Fibroblast of mammary gland (primary cell): ENCODE results near the gene TAF11L10.
"Not testable (repeated sequence)": the region's sequence is repeated elsewhere in the genome, so short reads cannot be mapped to it uniquely, and the experiment has no call there.

Experiments used
- DNase-seq: peaks from one replicate; pipeline ENCODE4 v3.0.0-alpha.2; 2010; ENCODE audit warnings: low read depth
- H3K4me3 ChIP-seq: 2 replicates; pipeline ENCODE4 v1.5.1; 2011; ENCODE audit warnings: low read depth, mild to moderate bottlenecking, low read length, moderate library complexity; ENCODE audit not compliant: control insufficient read depth
- CTCF ChIP-seq: conservative IDR thresholded peaks from 2 replicates; pipeline ENCODE4 v1.5.1; 2011; ENCODE audit warnings: low read depth, low read length, inconsistent platforms; ENCODE audit not compliant: control insufficient read depth, insufficient read depth

TAF11L10 gene

DNA sequence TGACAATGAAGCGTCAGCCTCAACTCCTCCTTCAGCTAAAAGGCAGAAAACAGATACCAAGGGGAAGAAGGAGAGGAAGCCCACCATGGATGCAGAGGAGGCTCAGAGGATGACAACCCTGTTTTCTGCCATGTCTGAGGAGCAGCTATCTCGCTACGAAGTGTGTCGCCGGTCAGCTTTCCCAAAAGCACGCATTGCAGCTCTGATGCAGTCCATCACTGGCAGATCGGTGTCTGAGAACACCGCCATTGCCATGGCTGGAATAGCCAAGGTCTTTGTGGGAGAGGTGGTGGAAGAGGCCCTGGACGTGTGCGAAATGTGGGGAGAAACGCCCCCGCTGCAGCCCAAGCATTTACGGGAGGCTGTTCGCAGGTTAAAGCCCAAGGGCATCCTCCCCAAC, 7.3 kb upstream of the TAF11L10 start:
- no peak for TF ChIP-seq CTCF
- no peak for DNase-seq
- H3K4me3 ChIP-seq: no peak overlapping the region

DNA sequence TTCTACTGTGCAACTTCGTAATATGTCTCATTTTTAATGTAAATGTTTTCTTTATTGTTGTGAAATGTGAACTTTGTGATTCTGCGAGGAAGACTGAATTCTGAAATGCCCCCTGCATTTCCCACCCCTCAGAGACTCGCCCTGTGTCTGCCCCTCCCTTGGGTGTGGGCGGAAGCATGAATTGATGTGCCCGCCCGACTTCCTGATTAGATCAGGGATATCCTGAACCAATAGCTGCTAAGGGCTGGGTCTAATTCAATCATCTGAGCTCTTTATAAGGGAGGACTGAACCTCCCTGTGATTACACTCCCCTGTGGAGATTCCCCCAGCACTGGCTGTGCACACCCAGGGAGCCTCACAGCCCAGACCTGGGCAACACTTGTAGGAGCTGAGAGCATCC, 6.3 kb upstream of the TAF11L10 start, which contains the start of gene TAF11L11:
Gene TAF11L11 (plus strand): TSS at position 304 of the 400 bp plus-strand sequence.
- not testable (repeated sequence) for DNase-seq, H3K4me3 ChIP-seq

GRCh38 chr5:17594255-17594654, 3.4 kb downstream of the TAF11L10 start, which contains the start of gene TAF11L9:
TSS of gene TAF11L9 (minus strand) at chr5:17594394.
- DNase-seq, H3K4me3 ChIP-seq: not testable (repeated sequence)

- H3K4me3 ChIP-seq, DNase-seq: not testable (repeated sequence)
These were observed 6.8 kb downstream of the TAF11L10 start, which contains the start of gene TAF11L8 for GRCh38 chr5:17590860-17591259. TSS of gene TAF11L8 (minus strand) at chr5:17590960.

- DNase-seq, H3K4me3 ChIP-seq: not testable (repeated sequence)
These were observed 12.0 kb downstream of the TAF11L10 start, which contains the start of gene TAF11L7 for GRCh38 chr5:17585658-17586057. TSS of gene TAF11L7 (minus strand) at chr5:17585758.
